SKM-1 (cell line): Measurements from ENCODE around the gene KRT222.
A peak's percentile ranks its signal among the peaks of the same experiment; 100 is the strongest.

Experiments
- DNase-seq: peaks from one replicate; lab custom pipeline; 2025; ENCODE audit not compliant: unreplicated experiment; lab: John Stamatoyannopoulos, UW

Gene KRT222

DNA sequence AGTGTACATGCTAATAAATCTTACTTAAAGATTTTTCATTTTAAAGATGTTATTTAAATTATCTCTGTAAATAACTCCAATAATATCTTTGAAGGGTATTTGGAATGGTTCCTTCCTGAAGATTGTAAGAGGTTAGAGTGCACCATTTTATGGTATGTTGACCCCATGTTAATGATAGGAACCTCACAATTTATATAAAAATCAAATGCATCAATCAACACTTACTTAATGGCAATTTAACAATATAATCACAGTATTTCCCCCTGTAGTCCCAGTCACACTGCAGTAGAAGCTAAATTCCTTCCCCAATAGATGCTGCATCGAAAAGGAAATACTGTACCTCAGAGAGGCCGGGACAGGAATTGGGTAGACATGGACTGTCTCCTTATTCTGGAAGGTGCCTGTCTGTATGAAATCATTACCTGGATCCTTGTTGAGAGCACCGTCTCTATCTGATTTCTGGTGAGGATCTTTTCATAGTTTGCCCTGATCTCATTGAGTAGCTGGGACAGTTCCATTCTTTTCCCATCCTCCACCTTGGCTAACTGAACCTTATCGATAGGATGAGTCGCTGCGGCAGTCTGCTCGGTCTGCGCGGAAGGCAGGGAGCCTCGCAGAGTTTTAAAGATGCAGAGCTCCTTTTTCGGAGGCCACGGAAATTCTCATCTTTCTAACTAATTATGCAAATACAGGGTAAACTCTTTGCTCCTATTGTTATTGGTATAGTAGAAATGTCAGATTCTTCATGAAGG, at the start of gene KRT222:
Gene KRT222, minus strand, starts transcription at position 596 of the 752 bp plus-strand sequence. Its CDS starts 78 bp downstream, at position 518.
- no peak for DNase-seq

DNA sequence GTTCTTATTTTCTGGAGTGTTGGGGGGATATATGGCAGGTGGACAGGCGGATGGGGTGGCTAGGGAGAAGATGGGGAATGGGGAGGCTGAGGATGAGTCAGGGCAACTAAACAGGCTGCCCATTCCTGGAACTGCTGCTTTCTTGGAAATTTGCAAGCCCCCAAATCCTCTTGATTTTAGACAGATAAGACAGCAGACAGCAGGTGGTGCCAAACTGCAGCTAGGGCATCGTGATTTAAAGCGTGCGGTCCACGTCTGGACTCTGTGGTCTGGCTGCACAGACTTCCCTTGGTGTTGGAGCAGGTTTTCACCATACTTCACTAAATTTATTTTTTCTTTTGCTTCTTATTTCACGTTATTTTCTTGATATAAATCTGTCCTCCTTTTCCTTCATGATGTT, 49.5 kb upstream of the KRT222 start:
- no peak for DNase-seq

DNA sequence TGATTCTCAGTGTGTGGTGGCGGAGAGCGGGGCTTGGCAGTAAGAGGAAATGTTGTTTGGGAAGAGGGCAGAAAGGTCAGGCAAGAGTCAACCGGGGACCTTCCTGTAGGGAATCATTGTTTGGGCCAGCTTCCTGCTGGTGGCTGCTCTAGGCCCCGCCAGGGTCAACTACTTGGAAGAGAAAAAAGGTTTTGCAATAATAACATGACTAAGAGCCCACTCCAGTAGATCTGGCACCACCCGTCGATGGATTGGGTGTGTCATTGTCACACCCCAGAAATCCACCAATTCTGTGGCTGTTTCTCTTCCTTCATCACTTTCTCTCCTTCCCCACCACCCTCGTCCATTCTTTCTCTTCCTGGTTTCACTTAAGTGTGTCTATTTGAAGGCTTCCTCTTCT, 42.8 kb upstream of the KRT222 start:
- no peak for DNase-seq

- no peak for DNase-seq
Observed at GRCh38 chr17:40705584-40705983, 40.6 kb upstream of the KRT222 start.

GRCh38 chr17:40703652-40704051, 38.7 kb upstream of the KRT222 start, which contains the start of gene KRT24:
Gene KRT24 (minus strand): TSS chr17:40703752. CDS start chr17:40703693, 59 bp downstream.
- no peak for DNase-seq

DNA sequence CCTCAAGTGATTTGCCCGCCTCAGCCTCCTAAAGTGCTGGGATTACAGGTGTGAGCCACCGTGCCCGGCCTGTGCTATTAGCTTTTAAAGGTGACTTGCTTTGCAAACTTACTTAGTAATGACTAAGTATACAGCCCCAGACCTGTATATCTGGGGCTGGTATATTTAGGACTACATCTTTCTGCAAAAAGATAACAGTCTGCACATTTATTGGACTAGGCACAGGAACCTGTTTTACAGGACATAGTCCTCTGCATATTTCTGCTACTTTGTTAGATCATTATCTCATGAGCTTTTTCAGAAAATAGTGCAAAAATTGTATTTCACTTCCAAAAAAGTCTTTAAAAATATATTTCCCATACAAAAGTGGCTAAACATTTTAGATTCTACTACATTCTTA, 37.3 kb upstream of the KRT222 start:
- DNase-seq: no peak

- no peak for DNase-seq
Observed at GRCh38 chr17:40699853-40700252, 34.9 kb upstream of the KRT222 start.

DNA sequence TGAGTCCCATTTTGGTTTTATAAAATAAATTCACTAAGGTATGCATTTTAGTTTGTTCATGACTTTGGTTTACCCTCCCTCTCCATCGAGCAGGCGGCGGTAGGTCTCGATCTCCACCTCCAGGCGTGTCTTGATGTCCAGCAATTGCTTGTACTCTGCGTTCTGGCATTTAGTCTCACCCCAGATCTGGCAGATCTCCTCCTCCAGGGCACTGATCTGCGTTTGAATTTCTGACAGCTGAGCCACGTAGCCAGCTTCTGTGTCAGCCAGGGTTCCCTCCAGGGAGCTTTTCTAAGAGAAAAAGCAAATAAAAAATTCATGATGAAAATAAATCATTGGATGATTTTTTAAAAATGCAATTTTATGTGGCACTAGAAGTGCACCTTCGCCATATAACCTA, 34.4 kb upstream of the KRT222 start:
- DNase-seq: no peak

- no peak for DNase-seq
Observed at GRCh38 chr17:40697297-40697696, 32.3 kb upstream of the KRT222 start.

DNA sequence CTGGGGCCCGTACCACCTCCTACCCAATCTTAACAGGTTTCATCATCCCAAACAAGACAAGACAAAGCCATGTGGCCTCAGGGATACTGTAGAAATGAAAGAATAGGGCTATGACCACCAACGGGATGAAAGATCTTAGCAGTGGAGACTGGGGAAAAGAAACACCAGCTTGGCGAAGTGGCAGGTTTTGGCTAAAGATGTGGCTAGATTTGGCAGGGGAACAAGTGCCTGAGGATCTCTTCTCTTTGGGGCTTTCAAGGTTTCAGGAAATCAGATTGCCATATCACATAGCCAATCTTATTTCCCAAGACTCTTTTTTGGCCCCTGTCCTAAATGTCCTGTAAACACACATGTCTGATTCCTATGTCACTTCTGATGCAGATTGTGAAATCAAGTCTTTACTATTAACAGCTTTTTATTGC, 31.7 kb upstream of the KRT222 start:
- DNase-seq: no peak

DNA sequence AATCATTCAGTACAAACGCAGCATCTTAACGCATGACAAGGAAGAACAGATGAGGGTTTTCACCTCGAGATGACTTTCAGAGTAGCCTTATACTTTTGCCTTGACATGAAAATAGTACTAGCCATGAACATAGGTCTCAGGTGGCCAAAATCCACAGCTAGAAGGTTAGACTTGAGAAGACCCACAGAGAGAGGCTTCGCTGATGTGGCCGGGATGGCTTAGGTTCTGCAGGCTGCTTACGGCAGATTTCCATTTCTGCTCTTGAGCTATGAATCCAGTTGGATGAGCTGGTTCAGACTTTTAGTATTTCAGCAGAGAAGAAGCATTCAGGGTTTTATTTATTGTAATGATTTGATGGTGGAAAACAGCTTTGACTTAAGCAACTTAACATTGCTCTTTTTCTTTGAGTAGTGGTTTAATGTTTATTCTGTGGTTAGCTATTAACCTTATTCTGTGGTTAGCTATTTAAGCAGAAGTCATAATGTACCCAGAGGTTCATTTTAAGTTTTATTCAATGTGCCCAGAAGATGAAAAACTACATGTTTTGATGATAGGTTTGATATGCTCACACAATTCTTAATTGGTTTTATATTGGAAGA, 31.0 kb upstream of the KRT222 start:
- no peak for DNase-seq

DNA sequence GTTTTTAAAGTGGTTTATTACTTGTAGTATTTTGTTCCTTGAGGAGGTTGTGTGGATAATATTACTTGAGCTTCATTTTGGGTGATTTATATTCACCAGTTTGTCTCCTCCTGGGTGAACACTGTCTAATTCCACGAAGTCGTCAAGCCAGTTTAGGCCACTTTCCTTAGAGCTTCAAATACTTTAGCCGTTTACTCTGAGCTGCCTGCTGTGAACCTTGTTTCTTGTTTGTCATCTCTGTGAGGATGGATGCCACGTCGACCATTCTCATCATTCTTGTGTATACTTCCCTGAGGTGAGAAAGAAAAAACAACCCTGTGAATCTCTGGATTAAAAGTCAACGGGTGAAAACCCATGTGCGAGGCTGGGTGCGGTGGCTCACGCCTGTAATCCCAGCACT, 29.6 kb upstream of the KRT222 start:
- DNase-seq: no peak

DNA sequence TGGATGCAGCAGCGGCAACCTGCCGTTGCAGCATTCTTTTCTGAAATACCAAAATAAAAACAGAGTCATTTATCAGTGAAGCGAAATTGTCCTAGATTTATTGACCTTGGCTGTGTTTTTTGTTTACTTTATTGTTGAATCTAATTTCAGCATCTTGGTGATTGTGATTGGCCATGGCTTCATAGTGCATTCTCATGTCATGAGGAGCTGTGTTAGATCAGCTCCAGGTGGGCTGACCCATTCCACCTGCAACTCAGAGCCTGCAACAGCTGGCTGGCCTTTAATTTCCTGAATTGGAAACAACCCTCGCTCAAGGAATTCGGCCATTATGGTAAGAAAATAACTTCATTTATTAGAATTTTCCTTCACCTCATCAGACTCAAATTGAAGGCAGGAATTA, 22.1 kb upstream of the KRT222 start:
- DNase-seq: no peak

GRCh38 chr17:40686192-40686591, 21.2 kb upstream of the KRT222 start:
- DNase-seq: no peak

DNA sequence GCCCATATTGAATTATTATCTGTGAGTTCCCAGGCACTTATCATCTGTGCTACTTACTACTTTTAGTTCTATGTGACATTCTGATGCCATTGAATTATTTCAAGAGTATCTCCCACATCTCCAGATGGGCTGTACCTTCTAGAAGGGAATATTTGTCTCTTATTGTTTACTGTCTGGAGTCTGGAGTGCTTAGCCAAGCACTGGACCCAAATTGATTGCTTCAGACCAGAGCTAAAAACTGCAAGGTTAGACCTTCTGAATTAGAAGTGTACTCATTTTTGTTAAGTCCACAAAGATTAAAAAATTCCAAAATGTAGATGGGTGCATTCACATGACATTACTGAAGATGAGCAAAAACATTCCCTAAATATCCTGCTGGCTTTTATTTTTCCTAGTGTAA, 16.0 kb upstream of the KRT222 start:
- DNase-seq: no peak

- no peak for DNase-seq
Observed at GRCh38 chr17:40679523-40679907, 14.5 kb upstream of the KRT222 start.

DNA sequence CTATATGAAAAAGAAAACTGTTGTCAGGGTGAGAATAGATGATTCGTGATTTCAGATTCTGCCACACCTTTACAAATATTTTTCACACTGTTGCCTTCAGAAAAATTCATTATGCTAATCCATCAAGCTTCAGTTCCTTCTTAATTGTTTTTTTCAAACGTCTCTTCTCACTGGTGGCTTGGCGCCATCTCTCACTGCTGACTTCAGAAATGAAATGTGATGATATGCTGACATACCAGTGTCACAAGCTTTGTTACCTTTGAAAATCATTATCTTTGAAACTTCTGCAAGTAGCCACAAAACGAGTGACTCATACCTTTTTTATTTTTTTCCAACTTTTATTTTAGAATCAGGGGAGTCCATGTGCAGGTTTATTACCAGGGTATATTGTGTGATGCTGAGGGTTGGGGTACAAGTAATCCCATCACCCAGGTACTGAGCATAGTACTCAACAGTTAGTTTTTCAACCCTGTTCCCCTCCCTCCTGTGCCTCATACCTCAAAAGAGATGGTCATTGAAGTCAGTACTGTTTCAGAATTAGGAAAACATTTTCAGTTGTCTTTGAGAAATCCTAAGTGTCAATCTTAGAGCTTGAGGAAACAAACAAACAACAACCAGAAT, 14.0 kb upstream of the KRT222 start:
- no peak for DNase-seq

DNA sequence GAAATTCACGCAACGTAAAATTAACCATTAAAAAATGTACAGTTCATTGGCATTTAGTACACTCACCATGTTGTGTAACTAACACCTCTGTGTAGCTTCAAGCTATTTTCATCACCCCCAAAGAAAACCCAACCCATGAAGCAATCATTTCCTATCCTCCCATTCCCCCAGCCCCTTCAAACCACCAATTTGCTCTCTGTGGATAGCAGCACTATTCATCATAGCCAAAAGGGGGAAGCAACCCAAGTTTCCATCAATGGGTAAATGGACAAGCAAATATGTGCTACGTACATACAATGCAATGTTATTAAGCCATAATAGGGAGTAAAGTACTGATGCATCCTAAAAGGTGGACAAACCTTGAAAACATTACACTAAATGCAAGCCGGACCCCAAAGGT, 10.9 kb upstream of the KRT222 start:
- peak; percentile 58 for DNase-seq

GRCh38 chr17:40672654-40673053, 7.7 kb upstream of the KRT222 start:
- no peak for DNase-seq

DNA sequence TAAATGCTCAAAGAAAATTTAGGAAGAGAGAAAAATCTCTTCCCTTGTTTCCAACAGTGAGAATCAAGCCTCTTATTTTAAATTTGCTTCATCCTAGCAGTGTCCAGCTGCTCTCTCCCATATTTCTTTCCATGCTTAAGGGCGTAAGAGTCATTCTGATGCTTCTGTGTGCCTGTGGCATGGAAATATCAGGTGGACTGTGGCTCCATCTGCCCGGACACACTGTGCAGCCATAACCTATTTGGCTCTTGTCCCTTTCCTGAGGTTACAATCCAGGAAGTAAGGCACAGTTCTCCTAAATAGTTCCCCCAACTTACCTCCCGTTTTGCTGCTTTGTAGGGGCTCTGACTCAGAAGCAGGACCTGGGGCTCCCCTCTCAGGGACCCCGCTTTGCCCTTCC, 6.3 kb upstream of the KRT222 start:
- no peak for DNase-seq

GRCh38 chr17:40666331-40666730, 1.4 kb upstream of the KRT222 start:
- no peak for DNase-seq

DNA sequence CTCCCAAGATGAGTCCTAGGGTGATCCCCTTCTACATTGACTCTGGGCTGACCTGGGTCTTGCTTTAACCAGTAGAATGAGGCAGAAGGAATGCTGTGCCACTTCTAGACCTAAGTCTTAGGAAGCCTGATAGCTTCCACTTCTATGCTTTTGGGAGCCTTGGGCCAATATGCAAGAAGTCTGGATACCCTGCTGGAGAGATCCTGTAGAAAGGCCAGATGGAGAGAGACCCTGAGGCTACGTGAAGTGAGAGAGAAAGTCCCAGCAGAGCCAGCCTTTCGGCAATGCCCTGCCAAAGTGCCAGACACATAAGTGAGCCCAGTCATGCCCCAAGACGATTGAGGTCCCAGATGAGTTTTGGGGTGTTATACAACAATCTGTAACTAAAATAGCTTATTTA, 1.7 kb downstream of the KRT222 start:
- no peak for DNase-seq
